Stomach smooth muscle (tissue), 2 donors: Measurements from ENCODE around the gene CDH10.

Experiments used
- H3K27ac ChIP-seq: one replicate; pipeline ENCODE4 v1.7.0; 2013; ENCODE audit warnings: mild to moderate bottlenecking, low read length, inconsistent platforms
- H3K27me3 ChIP-seq, 2 donors: one replicate each; pipeline ENCODE4 v1.7.0; 2013; ENCODE audit warnings: low read length in 2 of 2; ENCODE audit not compliant: insufficient read depth in 2 of 2, control insufficient read depth in 1 of 2
- H3K36me3 ChIP-seq, 2 donors: one replicate each; pipeline ENCODE4 v1.7.0; 2013; ENCODE audit warnings: low read length in 2 of 2; ENCODE audit not compliant: control insufficient read depth in 2 of 2, insufficient read depth in 2 of 2
- H3K4me1 ChIP-seq: one replicate; pipeline ENCODE4 v1.7.0; 2013; ENCODE audit warnings: low read length; ENCODE audit not compliant: control insufficient read depth, insufficient read depth
- H3K4me3 ChIP-seq, 2 donors: one replicate each; pipeline ENCODE4 v1.7.0; 2013; ENCODE audit warnings: low read length in 2 of 2
- H3K9ac ChIP-seq, 2 donors: one replicate each; pipeline ENCODE4 v1.7.0; 2013; ENCODE audit warnings: low read length in 2 of 2, mild to moderate bottlenecking in 1 of 2
- H3K9me3 ChIP-seq, 2 donors: one replicate each; pipeline ENCODE4 v1.7.0; 2013; ENCODE audit warnings: low read length in 2 of 2; ENCODE audit not compliant: control insufficient read depth in 2 of 2
- donor health status: healthy.
- donor health status: Pancreatic carcinoma.

Gene CDH10

DNA sequence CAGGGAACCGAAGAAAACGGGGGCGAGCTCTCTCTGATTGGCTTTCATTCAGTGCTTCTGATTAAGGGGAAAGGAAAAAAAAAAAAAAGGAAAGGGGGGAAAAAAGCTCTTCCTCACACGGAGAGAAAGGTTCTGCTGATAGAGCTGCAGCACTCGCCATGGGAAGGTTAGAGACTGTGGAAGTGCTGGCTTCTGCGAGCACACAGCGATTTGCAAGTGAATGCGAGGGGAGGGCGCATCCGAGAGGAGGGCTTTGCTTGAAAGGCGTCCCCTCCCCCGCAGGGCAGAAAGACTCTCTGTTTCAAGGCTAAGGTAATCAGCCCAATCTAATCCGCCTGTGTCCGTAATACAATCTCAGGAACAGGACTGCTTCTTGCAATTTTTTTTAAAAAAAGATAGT lies at the start of gene CDH10:
Gene CDH10, minus strand, starts transcription at position 218 of the 400 bp plus-strand sequence. CDS start 51,488 bp downstream, outside the sequence.
- H3K4me3 ChIP-seq, result peak within 1 kb of the TSS; percentile 15 to 57
- H3K27ac ChIP-seq, result no peak within 1 kb of the TSS
- H3K9me3 ChIP-seq, result no peaks in the 10 kb centered on the region
- H3K9ac ChIP-seq, result no peak within 1 kb of the TSS
- no peaks in the 10 kb centered on the region for H3K36me3 ChIP-seq
- H3K27me3 ChIP-seq, result peaks cover 0 to 2% of the 10 kb centered on the region in 2 donors
- no peaks in the 10 kb centered on the region for H3K4me1 ChIP-seq

DNA sequence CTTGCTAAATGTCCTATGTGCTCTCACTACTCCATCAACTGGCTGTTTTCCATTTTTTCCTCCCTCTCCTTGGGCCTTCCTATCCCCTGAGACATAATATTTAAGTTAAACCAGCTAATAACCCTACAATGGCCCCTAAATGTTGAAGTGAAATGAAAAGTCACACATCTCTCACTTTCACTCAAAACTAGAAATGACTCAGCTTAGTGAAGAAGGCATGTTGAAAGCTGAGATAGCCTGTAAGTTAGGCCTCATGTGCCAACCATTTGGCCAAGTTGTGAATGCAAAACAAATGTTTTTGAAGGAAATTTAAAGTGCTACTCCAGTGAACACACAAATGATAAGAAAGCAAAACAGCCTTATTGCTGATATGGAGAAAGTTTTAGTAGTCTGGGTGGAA lies 48.8 kb upstream of the CDH10 start:
- no peaks in the 10 kb centered on the region for H3K9me3 ChIP-seq
- H3K36me3 ChIP-seq, result no peaks in the 10 kb centered on the region
- H3K27me3 ChIP-seq, result no peaks in the 10 kb centered on the region
- H3K4me3 ChIP-seq, result no peak overlapping the region
- H3K27ac ChIP-seq, result no peak overlapping the region
- H3K9ac ChIP-seq, result no peak overlapping the region
- no peaks in the 10 kb centered on the region for H3K4me1 ChIP-seq

DNA sequence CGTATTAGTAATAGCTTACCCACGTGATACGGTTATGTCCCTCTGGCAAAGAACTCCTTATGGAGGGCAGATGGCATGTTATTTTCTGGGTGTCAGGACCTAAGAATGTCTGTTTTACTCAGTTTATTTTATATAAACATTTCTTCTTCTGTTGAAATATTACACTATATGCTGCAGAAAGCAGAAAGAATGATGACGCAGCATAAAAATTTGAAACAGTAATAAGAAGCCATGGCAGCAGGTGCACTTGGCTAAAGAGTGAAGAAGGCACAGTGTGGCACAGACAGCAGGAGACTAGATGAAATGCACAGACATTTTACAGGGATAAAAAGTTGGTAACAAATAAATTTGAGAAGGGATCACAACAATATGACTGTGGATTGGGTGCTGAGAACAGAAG lies 46.3 kb upstream of the CDH10 start:
- Histone ChIP-seq H3K27ac (no peak overlapping the region), H3K36me3 (no peaks in the 10 kb centered on the region), H3K9me3 (no peaks in the 10 kb centered on the region), H3K27me3 (no peaks in the 10 kb centered on the region), H3K4me3 (no peak overlapping the region), H3K9ac (no peak overlapping the region), H3K4me1 (no peaks in the 10 kb centered on the region)

DNA sequence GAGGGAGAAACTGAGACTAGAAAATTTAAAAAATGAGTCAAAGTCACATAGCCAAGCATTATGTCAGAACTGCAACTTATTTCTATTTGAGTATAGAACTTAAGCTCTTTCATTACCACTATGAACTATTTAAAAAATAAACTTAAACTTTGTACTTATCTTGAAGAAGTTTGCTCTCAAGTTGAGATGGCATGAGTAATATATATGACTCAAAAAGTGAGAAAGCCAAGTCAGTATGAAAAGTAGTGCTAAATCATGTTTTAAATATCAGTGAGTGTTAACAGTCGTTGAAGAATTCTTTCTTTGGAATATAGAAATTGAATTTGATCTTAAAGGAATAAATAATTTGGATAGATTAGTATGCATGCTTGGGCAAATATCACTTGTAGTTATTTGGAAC lies 36.3 kb upstream of the CDH10 start:
- Histone ChIP-seq H3K27ac (no peak overlapping the region), H3K9me3 (peaks cover 0 to 3% of the 10 kb centered on the region in 2 donors), H3K9ac (no peak overlapping the region), H3K4me3 (no peak overlapping the region), H3K36me3 (no peaks in the 10 kb centered on the region), H3K4me1 (no peaks in the 10 kb centered on the region), H3K27me3 (no peaks in the 10 kb centered on the region)

DNA sequence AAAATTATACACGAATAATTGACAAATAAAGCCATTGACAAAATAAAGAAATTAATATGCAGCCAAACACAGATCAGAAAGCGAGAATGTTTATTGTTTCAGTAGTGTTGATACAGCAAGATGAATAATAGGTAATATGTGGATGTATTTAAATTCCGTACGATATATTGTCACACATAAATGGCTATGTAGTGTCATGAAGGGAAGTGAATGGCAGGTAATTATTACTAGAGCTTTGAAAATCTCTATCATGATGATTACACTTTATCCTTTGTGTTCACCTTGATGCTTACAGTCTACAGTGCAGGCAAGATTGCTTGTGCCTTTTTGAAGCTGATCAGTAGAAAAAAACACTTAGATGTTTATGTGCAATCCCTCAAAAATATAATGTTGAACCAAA lies 23.3 kb upstream of the CDH10 start:
- Histone ChIP-seq H3K9ac (no peak overlapping the region), H3K36me3 (no peaks in the 10 kb centered on the region), H3K4me1 (no peaks in the 10 kb centered on the region), H3K27ac (no peak overlapping the region), H3K9me3 (peaks cover 0 to 4% of the 10 kb centered on the region in 2 donors), H3K27me3 (no peaks in the 10 kb centered on the region), H3K4me3 (no peak overlapping the region)

DNA sequence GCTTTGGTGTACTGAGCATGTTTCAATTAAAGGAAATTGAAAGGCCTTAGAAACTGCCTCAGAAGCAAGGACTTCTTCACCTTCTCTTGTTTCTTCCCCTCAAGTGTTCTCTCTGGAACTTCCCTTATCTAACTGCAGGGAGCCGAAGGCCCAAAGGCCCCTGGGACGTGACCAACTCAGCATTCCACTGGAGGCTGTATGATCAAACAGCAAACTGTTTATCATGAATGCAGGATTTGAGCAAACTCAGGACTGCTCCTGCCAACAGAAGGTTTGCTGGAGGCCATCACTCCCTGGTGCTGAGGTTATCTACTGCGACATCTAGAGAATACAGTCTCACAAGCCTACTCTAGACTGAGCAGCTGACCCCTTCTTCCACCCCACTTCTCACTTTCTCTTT lies 4.8 kb upstream of the CDH10 start:
- no peak overlapping the region for H3K9ac ChIP-seq
- H3K27ac ChIP-seq, result no peak overlapping the region
- no peak overlapping the region for H3K4me3 ChIP-seq
- no peaks in the 10 kb centered on the region for H3K4me1 ChIP-seq
- H3K27me3 ChIP-seq, result no peaks in the 10 kb centered on the region
- no peaks in the 10 kb centered on the region for H3K36me3 ChIP-seq
- peaks cover 0 to 2% of the 10 kb centered on the region in 2 donors for H3K9me3 ChIP-seq

DNA sequence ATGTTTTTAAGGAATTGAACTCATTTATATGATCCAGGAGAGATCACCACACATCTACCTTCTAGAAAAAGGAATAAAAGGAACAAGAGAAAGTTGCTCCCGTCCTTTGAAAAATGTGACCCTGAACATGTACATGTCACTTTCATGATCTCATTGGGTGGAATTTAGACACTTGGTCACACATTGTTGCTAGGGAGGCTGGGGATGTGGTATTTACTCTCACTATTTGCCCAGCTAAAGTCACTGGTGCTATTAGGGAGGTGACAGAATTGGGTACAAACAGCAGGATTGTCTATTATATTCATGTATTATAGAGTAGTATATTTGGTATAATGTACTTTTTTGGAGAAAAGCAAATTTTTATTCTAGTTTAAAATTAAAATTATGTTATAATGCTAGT lies 2.1 kb upstream of the CDH10 start:
- no peaks in the 10 kb centered on the region for H3K9me3 ChIP-seq
- H3K9ac ChIP-seq, result no peak overlapping the region
- no peak overlapping the region for H3K4me3 ChIP-seq
- peaks cover 0 to 2% of the 10 kb centered on the region in 2 donors for H3K27me3 ChIP-seq
- H3K4me1 ChIP-seq, result no peaks in the 10 kb centered on the region
- H3K27ac ChIP-seq, result no peak overlapping the region
- H3K36me3 ChIP-seq, result no peaks in the 10 kb centered on the region

DNA sequence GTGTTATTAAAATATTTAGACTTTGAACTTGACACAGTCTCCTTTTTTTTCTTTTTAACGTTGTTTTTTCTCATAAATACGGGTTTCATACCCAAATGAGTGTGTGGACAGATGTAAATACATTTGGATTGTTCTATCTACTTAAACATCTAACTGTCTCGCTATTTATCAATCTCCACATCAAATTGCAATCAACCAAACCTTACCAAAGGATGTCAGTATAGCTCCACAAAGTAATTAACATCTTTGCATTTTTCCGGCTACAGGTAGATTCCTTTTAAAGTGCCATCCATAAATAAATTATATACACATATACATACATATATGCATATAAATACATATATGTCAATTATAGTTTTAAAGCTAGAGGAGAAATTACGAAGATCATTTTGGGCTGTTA lies 705 bp upstream of the CDH10 start:
- Histone ChIP-seq H3K9ac (no peak overlapping the region), H3K27me3 (peaks cover 0 to 2% of the 10 kb centered on the region in 2 donors), H3K36me3 (no peaks in the 10 kb centered on the region), H3K4me3 (no peak overlapping the region), H3K4me1 (no peaks in the 10 kb centered on the region), H3K9me3 (no peaks in the 10 kb centered on the region), H3K27ac (no peak overlapping the region)

DNA sequence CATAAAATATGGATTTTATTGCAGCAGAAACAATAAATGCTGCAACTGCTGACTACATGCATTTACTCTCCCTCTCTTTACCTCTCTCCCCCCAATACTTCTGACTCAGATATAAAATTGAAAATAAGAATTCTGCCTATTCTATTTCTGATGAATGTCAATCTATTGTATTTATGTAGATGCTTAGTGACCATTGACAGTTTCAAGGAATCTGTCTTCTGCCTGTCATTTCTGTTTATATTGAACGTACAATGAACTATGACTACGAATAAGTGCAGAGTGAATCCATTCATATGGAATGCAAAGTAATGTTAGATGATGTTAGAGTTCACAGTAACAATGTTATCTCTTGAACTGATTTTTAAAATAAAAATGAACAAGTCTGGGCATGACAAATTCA lies 898 bp downstream of the CDH10 start:
- Histone ChIP-seq H3K9ac (no peak overlapping the region), H3K27ac (no peak overlapping the region), H3K4me3 (no peak overlapping the region), H3K27me3 (peaks cover 0 to 2% of the 10 kb centered on the region in 2 donors), H3K4me1 (no peaks in the 10 kb centered on the region), H3K36me3 (no peaks in the 10 kb centered on the region), H3K9me3 (no peaks in the 10 kb centered on the region)

DNA sequence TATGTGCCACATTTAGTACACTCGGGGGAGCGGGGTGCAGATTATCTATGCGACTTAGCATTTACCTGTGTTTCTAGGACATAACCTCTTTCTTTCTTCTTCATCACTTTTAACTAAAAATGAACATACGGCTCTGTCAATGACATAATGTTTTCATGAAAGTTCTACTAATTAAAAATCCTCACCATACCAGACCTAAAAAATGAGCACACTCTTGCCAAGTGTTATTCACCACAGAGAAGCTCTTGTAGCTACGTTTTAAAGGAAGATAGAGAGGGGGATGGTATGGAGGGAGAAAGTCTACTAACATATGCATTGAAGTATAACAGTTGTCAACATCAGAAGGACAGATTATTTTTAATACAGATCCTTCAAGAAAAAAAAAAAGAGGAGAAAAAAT lies 1.6 kb downstream of the CDH10 start:
- H3K9me3 ChIP-seq, result no peaks in the 10 kb centered on the region
- no peaks in the 10 kb centered on the region for H3K4me1 ChIP-seq
- no peaks in the 10 kb centered on the region for H3K36me3 ChIP-seq
- peaks cover 0 to 2% of the 10 kb centered on the region in 2 donors for H3K27me3 ChIP-seq
- no peak overlapping the region for H3K4me3 ChIP-seq
- no peak overlapping the region for H3K9ac ChIP-seq
- H3K27ac ChIP-seq, result no peak overlapping the region

DNA sequence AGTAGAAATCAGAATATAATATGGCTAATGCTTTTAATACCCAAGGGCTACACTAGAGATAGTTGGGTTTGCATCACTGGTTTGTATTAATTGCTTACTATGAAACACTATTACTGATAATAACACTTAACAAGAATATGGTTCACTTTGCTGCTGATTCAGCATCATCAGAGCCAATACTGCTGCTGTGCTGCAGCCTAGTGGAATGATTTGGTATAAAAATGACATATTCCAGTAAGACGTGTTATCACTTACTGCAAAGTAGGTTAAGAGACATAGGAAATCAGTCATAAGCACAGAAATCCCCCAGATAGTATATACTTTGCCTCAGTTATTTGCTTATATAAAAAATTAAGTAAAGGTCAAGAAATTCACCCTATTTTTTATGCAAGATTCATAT lies 2.8 kb downstream of the CDH10 start:
- Histone ChIP-seq H3K9ac (no peak overlapping the region), H3K27ac (no peak overlapping the region), H3K36me3 (no peaks in the 10 kb centered on the region), H3K9me3 (no peaks in the 10 kb centered on the region), H3K27me3 (peaks cover 0 to 2% of the 10 kb centered on the region in 2 donors), H3K4me3 (no peak overlapping the region), H3K4me1 (no peaks in the 10 kb centered on the region)
